Retinal pigment epithelial cell (primary cell): Measurements from ENCODE around the gene DNAJC1.

Experiments used
- DNase-seq: peaks from one replicate; pipeline ENCODE4 v3.0.0-alpha.2; 2010; ENCODE audit warnings: low read depth
- H3K4me3 ChIP-seq: 2 replicates; pipeline ENCODE4 v1.5.1; 2011; ENCODE audit warnings: mild to moderate bottlenecking, low read length, control low read depth, moderate library complexity
- TF ChIP-seq, protein P1 (sequence below): conservative IDR thresholded peaks from 2 replicates; pipeline ENCODE4 v1.5.1; 2011; ENCODE audit warnings: low read depth, low read length, control low read depth, inconsistent platforms

DNAJC1 gene

GRCh38 chr10:21728618-21729017 is 274.9 kb downstream of the DNAJC1 start:
- no peak overlapping the region for H3K4me3 ChIP-seq
- TF ChIP-seq, protein P1, sequence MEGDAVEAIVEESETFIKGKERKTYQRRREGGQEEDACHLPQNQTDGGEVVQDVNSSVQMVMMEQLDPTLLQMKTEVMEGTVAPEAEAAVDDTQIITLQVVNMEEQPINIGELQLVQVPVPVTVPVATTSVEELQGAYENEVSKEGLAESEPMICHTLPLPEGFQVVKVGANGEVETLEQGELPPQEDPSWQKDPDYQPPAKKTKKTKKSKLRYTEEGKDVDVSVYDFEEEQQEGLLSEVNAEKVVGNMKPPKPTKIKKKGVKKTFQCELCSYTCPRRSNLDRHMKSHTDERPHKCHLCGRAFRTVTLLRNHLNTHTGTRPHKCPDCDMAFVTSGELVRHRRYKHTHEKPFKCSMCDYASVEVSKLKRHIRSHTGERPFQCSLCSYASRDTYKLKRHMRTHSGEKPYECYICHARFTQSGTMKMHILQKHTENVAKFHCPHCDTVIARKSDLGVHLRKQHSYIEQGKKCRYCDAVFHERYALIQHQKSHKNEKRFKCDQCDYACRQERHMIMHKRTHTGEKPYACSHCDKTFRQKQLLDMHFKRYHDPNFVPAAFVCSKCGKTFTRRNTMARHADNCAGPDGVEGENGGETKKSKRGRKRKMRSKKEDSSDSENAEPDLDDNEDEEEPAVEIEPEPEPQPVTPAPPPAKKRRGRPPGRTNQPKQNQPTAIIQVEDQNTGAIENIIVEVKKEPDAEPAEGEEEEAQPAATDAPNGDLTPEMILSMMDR = no peak
- no peak for DNase-seq

DNA sequence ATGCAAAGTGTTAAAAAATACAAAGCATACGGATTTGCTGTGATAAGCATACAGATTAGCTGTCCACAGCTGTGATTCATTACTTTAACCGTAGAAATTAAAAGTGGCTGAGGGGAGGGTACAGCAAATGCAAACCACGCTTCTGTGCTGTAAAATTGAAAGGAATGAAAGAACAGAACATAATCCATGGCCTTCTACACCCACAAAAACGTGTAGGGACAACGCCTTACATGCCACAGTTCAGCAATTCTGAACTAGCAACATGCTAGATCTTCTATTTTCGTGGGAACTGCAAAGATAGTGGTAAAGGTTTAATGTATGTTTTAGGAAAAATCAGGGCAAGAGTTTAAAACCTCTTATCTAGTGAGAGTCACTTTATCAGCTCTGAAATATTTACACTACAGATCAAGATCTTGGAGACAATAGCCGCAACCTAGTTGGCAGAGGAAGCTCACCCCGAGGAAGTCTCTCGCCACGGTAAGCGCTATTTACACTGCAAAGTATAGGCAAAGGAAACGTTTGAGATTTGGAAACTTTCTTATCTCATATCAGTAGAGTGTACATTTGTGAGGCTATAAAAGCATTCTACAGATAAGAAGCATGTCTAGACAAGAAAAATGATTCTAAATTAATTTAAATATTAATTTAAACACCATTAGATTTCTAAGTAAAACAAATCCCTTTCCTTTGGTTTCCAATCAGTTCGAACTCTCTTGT is 275.9 kb downstream of the DNAJC1 start:
- no peak overlapping the region for H3K4me3 ChIP-seq
- TF ChIP-seq, protein P1 = no peak
- peak; percentile 46 for DNase-seq

DNA sequence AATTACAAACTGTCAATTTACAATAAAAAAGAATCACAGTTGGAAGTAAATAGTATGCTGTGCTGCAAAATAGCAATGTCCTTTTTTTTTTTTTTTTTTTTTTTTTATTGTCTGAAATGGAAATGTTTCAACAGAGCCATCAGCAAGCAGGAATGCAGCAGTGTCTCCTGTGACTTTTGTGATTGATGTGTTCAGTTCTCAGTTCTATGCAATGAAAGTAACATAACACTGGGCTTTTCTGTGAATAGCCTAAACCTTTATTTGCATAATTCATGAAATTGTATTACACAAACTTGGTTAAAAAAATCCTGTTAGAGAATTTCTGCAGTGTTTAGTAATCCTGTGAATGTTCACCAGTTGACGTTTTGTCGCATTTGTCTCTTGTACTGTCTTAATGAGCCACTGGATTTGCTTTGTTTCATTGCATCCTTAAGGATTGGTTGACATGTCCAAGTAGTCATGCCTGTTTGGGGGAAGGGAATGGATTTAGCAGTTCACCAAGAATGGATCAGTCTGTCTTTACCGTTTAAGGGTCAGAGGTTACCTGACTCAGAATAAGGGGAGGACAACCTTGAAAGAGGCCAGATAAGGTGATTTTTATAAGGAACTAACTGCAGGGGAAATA is 276.8 kb downstream of the DNAJC1 start:
- DNase-seq = no peak
- no peak overlapping the region for H3K4me3 ChIP-seq
- TF ChIP-seq, protein P1 = no peak

DNA sequence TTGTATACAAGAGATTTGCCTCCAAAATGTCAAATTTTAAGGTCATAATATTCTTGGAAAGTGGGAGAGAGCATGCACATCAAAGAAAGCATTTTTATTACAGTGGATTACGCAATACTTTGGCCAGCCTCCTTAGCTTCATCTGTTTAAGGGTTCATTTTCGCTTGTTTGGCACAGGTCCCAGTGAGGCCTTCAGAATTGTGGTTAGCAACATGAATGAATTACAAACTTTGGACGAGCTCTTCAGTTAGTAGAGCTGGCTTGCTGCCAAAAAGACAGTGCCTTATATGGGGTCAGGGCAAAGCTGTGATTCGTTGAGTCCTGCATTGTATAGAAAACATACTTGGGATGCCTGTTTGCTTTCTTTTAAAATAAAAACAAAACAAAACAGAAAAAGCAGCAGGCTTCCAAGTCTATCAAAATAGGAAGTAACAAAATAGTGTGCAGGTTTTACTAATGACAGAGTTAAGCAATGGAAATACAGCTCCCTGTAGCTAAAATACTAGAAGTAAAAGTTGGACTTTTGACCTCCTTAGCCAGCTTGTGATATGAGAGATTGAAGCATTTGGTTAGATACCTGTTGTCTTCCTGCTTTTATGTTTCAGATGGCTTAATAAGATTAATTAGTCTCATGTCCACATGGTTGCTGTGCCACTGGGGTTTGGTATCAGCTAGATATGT is 278.7 kb downstream of the DNAJC1 start:
- DNase-seq = peak; percentile 99
- H3K4me3 ChIP-seq = no peak overlapping the region
- TF ChIP-seq, protein P1 = no peak

DNA sequence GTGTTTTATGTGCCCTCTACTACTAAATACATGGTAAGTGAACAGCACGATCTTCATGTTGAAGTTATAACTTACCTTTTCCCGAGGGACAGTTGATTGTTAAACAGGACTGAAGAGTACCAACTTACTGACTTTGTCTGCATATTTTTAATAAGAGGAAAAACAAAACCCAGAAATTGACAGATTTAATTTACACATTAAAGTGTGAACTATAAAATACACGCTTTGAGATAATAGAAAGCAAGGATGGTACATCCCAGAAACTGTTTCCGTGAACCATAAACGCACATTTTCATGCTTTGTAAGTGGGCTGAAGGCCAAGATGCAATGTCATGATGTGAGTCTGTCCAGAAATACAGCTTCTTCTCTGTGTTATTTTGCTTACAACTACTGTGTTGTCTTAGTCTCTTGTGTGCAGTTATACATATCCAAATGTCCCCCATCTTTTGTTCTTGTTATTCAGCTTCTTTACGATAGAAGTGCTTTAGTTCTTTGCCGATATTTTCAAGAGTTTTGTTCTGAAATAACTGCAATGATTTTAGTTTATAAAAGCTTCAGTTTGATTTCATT is 279.4 kb downstream of the DNAJC1 start:
- no peak overlapping the region for H3K4me3 ChIP-seq
- no peak for DNase-seq

DNA sequence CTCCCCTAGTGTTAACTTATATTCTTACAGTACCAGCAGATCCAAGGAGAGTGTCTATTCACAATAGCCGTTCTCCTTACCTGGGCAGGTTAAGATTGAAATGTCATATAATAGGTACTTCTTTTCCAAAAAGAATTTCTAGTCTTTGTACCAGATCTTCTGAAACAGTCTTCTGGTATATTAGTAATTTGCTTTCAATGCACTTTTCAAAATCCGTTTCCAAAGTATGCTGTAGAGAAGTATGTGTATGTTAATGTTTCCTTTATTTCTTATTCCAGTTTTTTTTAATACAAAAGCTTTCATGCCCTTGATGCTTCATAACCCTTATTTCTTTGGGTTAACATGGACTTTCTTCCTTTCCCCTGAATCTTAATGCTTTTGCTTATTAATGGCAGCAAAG is 281.3 kb downstream of the DNAJC1 start:
- DNase-seq = no peak
- TF ChIP-seq, protein P1 = no peak
- H3K4me3 ChIP-seq = no peak overlapping the region

More for the DNA sequence above, 279.4 kb downstream of the DNAJC1 start:
- TF ChIP-seq, protein P1 = no peak
